Pancreas (tissue), 10 donors: ENCODE data around the gene ZNF846. TPM values are rescaled to one million over a fixed set of nuclear protein-coding genes. Genes with fewer than 3 reads are reported as not detected.

Experiments used
- ATAC-seq, 4 donors: fragments of 200-7000 bp; cut with Tn5 transposase; one replicate each; pipeline versions ENCODE4 v1.8.0 to v1.9.1; 2020; ENCODE audit warnings: mild to moderate bottlenecking in 4 of 4, moderate library complexity in 4 of 4
- DNase-seq, 6 donors: peaks; one replicate each; pipeline ENCODE4 v3.0.0-alpha.2; 2020
- FAIRE-seq: peaks from 2 replicates; lab custom pipeline; 2012; peaks lifted over from hg19 to GRCh38; lab: Jason Lieb, UNC
- H3K27ac ChIP-seq, 4 donors: fragments of 200-600 bp; sonication (generic); 1 replicate in 3 of 4; 2 replicates in 1 of 4; pipeline versions ENCODE4 v1.5.0 to v1.8.0; 2020
- H3K27me3 ChIP-seq, 4 donors: fragments of 200-600 bp; one replicate each; pipeline ENCODE4 v1.8.0; 2021
- H3K36me3 ChIP-seq, 3 donors: fragments of 200-600 bp; sonication (generic) in 1 of 3; one replicate each; pipeline versions ENCODE4 v1.5.0 to v1.8.0; 2020 to 2021
- H3K4me1 ChIP-seq, 3 donors: fragments of 200-600 bp; one replicate each; pipeline ENCODE4 v1.8.0; 2021
- H3K4me3 ChIP-seq, 4 donors: fragments of 200-600 bp; sonication (generic) in 2 of 4; one replicate each; pipeline versions ENCODE4 v1.5.0 to v1.8.0; 2020 to 2021
- H3K9me3 ChIP-seq, 4 donors: fragments of 200-600 bp; one replicate each; pipeline ENCODE4 v1.8.0; 2021
- CTCF ChIP-seq, 4 donors: fragments of 200-600 bp; sonication (generic) in 3 of 4; IDR thresholded peaks; one replicate each; pipeline versions ENCODE4 v1.5.0 to v1.8.0; 2021; ENCODE audit warnings: antibody characterized with exemption in 4 of 4
- WGBS, 2 donors: extraction: QIAGEN DNeasy Blood & Tissue Kit; methylation state at CpG; one replicate each; pipeline ENCODE4 v1.1.7; 2013; 5-methylcytosine and 5-hydroxymethylcytosine counted together
- intact Hi-C, 3 donors: fragments of 100-400 bp; cut with DNase I; formaldehyde crosslinking; loops; one replicate each; pipeline versions ENCODE4 v1.11.1 to v1.14.2; 2022
- polyA plus RNA-seq, 2 donors: library from polyadenylated mRNA; stranded (reverse); fragments of 200-250 nt; gene quantifications; one replicate each; pipeline ENCODE4 v1.2.3, GENCODE V29; 2013
- total RNA-seq, 6 donors: library from RNA; stranded (reverse); fragmentation: NEBNext Ultra II Directional in 4 of 6; extraction: Animal tissue kit (Norgen Biotek cat#: 25700) in 4 of 6; gene quantifications; one replicate each; pipeline versions ENCODE4 v1.2.1 to v1.2.4, GENCODE V29; 2021 to 2023
- donor health status: healthy with polysubstance abuse.
- donor health status: DM: no; HTN: no; CAD: no; lungs with moderate emphysema.
- donor health status: DM: no; HTN: no; CAD: no.
- donor health status: control.
- donor health status: control.
- donor health status: Bipolar disorder and iron deficiency.
- donor health status: DM: yes; HTN: yes; CAD: no.
- donor health status: DM: no; HTN: no; CAD: no.
- donor health status: DM: no; HTN: no; CAD: no.
- donor health status: DM: yes; HTN: yes; CAD: no.

ZNF846 gene
- total RNA-seq (10 to 100 TPM in 1 of 6 donors, 1 to 10 TPM in 5; 2.3 to 10.2 (median 4.0) TPM), polyA plus RNA-seq (1 to 10 TPM; 5.1 to 6.1 TPM)

- WGBS, 2 donors, result 0 to 6% methylated on average over 64 to 65 of the region's 65 CpGs
- peak; percentile 82 for FAIRE-seq
- no peaks in the 10 kb centered on the region for H3K9me3 ChIP-seq
- H3K4me3 ChIP-seq, result peak within 1 kb of the TSS; percentile 57 to 85 (median 74)
- intact Hi-C loops, result no loop called here
- H3K4me1 ChIP-seq, result peaks cover 0 to 9% (median 5%) of the 10 kb centered on the region in 3 donors
- no peak for TF ChIP-seq CTCF (IDR thresholded peaks at IDR 0.05)
- no peaks in the 10 kb centered on the region for H3K36me3 ChIP-seq
- peak; percentile 99 for ATAC-seq
- peak; percentile 90 to 97 (median 92) for DNase-seq
- no peaks in the 10 kb centered on the region for H3K27me3 ChIP-seq
- peak within 1 kb of the TSS; percentile 87 to 96 (median 90) for H3K27ac ChIP-seq
Observed at GRCh38 chr19:9768175-9769112, at the start of gene ZNF846. TSS of gene ZNF846 (minus strand) at chr19:9768738. CDS start at chr19:9764950, 3,788 bp downstream.

- no peak for ATAC-seq
- Histone ChIP-seq H3K9me3 (no peaks in the 10 kb centered on the region), H3K27me3 (no peaks in the 10 kb centered on the region), H3K36me3 (no peaks in the 10 kb centered on the region), H3K4me1 (peaks cover 7 to 14% (median 8%) of the 10 kb centered on the region in 3 donors), H3K4me3 (peak overlapping the region; percentile 61 to 99 (median 82)), H3K27ac (peak overlapping the region; percentile 87 to 94 (median 91))
- intact Hi-C loops, result no loop called here
- no peak for FAIRE-seq
- WGBS, 2 donors, result 3 to 4% methylated on average over 34 to 39 of the region's 39 CpGs
- no peak for TF ChIP-seq CTCF (IDR thresholded peaks at IDR 0.05)
- DNase-seq, result peak in 1 of 6 donors; percentile 82
Observed at GRCh38 chr19:9818175-9818733, 49.7 kb upstream of the ZNF846 start.

- no peak for FAIRE-seq
- H3K27ac ChIP-seq, result no peak overlapping the region
- H3K9me3 ChIP-seq, result no peaks in the 10 kb centered on the region
- H3K36me3 ChIP-seq, result peaks cover 0 to 25% (median 10%) of the 10 kb centered on the region in 3 donors
- peak in 1 of 6 donors; percentile 65 for DNase-seq
- H3K4me1 ChIP-seq, result no peaks in the 10 kb centered on the region
- WGBS, 2 donors, result 97 to 99% methylated on average over 21 of the region's 21 CpGs
- TF ChIP-seq CTCF (IDR thresholded peaks at IDR 0.05), result no peak
- ATAC-seq, result no peak
- H3K27me3 ChIP-seq, result no peaks in the 10 kb centered on the region
- intact Hi-C loops, result no loop called here
- H3K4me3 ChIP-seq, result no peak overlapping the region
Observed at GRCh38 chr19:9811139-9811538, 42.6 kb upstream of the ZNF846 start.

GRCh38 chr19:9808855-9809824, 40.6 kb upstream of the ZNF846 start:
- no peak for FAIRE-seq
- Histone ChIP-seq H3K9me3 (no peaks in the 10 kb centered on the region), H3K4me3 (no peak overlapping the region), H3K36me3 (peaks cover 0 to 25% (median 10%) of the 10 kb centered on the region in 3 donors), H3K27ac (no peak overlapping the region), H3K4me1 (no peaks in the 10 kb centered on the region), H3K27me3 (no peaks in the 10 kb centered on the region)
- DNase-seq, result no peak
- no peak for ATAC-seq
- no peak for TF ChIP-seq CTCF (IDR thresholded peaks at IDR 0.05)
- intact Hi-C loops, result no loop called here
- WGBS, 2 donors, result 90 to 96% methylated on average over 11 of the region's 11 CpGs
